C4-2B (cell line): ENCODE data around the gene CREM.

Experiments
- H3K27ac ChIP-seq: fragments of 450-650 bp; 2 replicates; pipeline ENCODE4 v1.5.1; 2017
- CTCF ChIP-seq: fragments of 450-650 bp; conservative IDR thresholded peaks from 2 replicates; pipeline ENCODE4 v1.5.1; 2017; ENCODE audit warnings: mild to moderate bottlenecking
- ZFX ChIP-seq: fragments of 450-650 bp; IDR thresholded peaks from 2 replicates; pipeline ENCODE4 v1.6.1; 2017

Gene CREM

DNA sequence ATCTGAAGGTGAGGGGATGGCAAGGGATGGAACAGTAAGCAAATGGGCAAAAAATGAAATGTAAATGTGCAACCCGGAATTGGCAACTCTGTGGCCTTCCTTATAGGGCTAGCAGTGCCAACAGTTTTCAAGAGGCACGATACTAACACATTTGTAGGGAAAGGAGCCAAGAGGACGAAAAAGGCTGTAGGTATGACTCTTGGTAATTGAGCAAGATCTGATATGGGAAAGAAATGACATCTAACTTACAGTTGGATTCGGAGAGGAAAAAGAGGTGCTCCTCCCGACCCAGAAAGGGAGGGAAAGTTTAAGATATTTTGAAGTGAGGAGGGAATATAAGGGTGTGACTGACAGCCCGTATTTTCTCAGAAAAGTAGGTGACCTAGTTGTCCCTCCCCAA, 2.1 kb upstream of the CREM start:
- no peak overlapping the region for H3K27ac ChIP-seq
- TF ChIP-seq CTCF (no peak), ZFX (no peak)

GRCh38 chr10:35126062-35126529, 550 bp upstream of the CREM start:
- peak overlapping the region; percentile 95 for H3K27ac ChIP-seq

DNA sequence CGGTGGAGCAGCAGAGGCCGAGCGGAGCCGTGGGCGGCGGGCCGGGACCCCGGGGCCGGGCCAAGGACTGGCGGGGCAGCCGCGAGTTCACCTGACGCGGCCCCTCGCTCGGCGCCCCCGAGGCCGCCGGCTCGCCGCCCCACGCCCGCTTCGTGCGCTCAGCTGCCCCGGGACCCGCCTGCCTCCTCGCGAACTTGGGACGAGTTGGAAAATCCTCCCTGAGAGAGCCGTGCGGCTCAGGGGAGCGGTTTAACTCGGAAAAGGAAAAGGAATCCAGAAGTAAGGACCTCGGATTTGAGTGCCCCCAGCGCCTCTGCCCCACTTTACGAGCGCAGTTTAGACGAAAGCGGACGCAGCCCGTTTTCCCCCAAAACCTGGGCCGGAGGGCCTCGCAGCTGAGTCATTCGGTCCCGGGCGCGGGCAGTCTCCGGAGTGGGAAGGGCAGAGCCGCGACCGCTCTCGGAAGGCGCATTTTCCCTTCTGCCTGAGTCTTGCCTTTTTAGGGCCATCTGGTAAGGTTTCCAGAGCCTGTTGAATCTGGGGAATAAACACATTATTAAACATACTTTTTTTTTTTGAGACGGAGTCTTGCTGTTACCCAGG, 744 bp downstream of the CREM start:
- H3K27ac ChIP-seq = peak overlapping the region; percentile 95
- TF ChIP-seq ZFX (peak; percentile 84), CTCF (no peak)

More at GRCh38 chr10:35126062-35126529, 550 bp upstream of the CREM start:
- no peak for TF ChIP-seq ZFX
- TF ChIP-seq CTCF = no peak

GRCh38 chr10:35129185-35129674, 2.6 kb downstream of the CREM start:
- TF ChIP-seq ZFX (no peak), CTCF (no peak)

GRCh38 chr10:35130663-35131062, 4.0 kb downstream of the CREM start:
- no peak overlapping the region for H3K27ac ChIP-seq
- TF ChIP-seq CTCF = no peak
- no peak for TF ChIP-seq ZFX

More at GRCh38 chr10:35129185-35129674, 2.6 kb downstream of the CREM start:
- H3K27ac ChIP-seq = no peak overlapping the region

- TF ChIP-seq CTCF (no peak), ZFX (no peak)
- H3K27ac ChIP-seq = no peak overlapping the region
These were observed 6.1 kb downstream of the CREM start for GRCh38 chr10:35132727-35133126.

DNA sequence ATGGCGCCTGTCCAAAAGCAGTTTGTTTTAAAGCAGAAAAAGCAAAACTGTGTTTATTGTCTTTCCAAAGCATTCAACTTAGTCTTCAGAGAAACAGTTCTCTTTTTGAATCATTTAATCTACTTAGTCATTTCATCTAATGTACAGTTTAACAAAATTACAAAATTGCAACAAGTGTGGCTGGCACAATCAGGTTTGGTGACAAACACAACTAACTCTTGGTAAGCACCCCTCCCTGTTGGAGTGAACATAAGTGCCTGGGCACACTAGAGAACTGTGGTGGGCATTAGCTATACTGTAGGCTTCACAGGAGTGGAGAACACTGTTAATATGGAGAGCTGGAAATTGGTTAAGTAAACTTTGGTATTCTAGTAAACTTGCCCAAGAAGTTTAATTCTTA, 6.9 kb downstream of the CREM start:
- no peak overlapping the region for H3K27ac ChIP-seq
- TF ChIP-seq ZFX (no peak), CTCF (no peak)
